ENCODE data around the gene NAPG. TPM values are rescaled to one million over a fixed set of nuclear protein-coding genes. Genes with fewer than 3 reads are reported as not detected.
"Not testable (repeated sequence)": the region's sequence is repeated elsewhere in the genome, so short reads cannot be mapped to it uniquely, and the experiment has no call there.

NAPG gene
- total RNA-seq, 1 donor from 2014 or later, result 37.4 TPM

GRCh38 chr18:10577842-10578572 lies 52.2 kb downstream of the NAPG start:
- H3K4me3 Mint-ChIP-seq; H3K36me3 Mint-ChIP-seq (ENCODE audit: low read depth); intact Hi-C loops (cut with micrococcal nuclease); H3K27ac Mint-ChIP-seq; H3K9me3 Mint-ChIP-seq; H3K27me3 Mint-ChIP-seq (ENCODE audit: insufficient read depth); DNase-seq (ENCODE audit: low spot score): not testable (repeated sequence)
- H3K4me1 Mint-ChIP-seq (ENCODE audit: low read depth), result peaks cover 11% of the 10 kb centered on the region

DNA sequence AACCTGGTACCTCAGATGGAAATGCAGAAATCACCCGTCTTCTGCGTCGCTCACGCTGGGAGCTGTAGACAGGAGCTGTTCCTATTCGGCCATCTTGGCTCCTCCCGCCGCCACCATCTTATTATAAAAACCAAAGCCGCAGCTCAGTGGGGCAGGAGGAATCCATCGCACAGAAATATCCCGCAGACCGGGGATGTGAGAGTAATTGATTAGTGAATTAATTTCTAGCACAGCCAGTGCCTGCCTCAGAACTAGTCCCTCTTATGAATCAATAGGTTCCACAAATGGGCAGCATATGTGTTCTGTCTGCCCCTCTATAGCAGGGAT lies 52.7 kb downstream of the NAPG start:
- H3K27ac Mint-ChIP-seq; H3K36me3 Mint-ChIP-seq (ENCODE audit: low read depth); H3K9me3 Mint-ChIP-seq; DNase-seq (ENCODE audit: low spot score); H3K4me3 Mint-ChIP-seq; H3K27me3 Mint-ChIP-seq (ENCODE audit: insufficient read depth); intact Hi-C loops (cut with micrococcal nuclease): not testable (repeated sequence)
- H3K4me1 Mint-ChIP-seq (ENCODE audit: low read depth), result peaks cover 11% of the 10 kb centered on the region

DNA sequence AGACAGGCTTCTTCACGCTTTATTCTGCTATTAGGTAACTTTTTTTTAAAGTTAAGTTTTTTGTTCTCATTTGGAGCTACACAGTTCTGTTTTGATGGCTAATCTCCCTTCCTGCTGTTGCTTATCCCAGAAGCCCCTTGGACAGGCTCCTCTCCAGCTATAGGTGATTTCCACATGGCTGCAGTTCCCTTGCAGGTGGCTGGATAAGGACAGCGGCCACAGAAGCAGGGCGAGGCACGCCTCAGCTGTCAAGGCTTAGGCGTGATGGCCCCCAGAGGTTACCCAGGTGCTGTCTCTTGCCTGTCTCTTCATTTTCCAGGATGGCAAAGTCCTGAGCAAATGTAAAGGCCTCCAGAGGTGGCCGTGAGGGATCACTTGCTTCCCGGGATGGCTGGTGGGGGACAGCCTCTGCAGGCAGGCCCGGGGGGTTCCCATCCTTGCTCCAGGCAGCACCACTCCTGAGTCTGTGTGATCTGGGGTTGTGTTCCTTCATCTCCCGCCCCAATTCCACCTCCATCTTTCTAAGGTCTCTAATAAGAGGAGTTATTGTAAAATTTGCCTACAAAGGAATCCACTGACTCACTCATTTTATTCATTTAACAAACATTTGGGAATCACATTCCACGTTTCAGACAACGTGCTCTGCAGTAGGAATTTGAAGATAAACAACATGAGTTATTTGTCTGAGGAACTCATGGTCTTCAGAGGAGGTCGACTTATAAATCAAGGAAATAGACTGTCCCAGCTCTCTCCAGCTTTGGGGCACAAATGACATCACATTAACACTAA lies 53.4 kb downstream of the NAPG start:
- Mint-ChIP-seq H3K9me3 (peaks cover 6% of the 10 kb centered on the region), H3K27ac (no peak overlapping the region), H3K4me1 (ENCODE audit: low read depth) (peaks cover 11% of the 10 kb centered on the region), H3K4me3 (no peak overlapping the region), H3K27me3 (ENCODE audit: insufficient read depth) (no peaks in the 10 kb centered on the region), H3K36me3 (ENCODE audit: low read depth) (peaks cover 3% of the 10 kb centered on the region)
- no peak for DNase-seq (ENCODE audit: low spot score)
- intact Hi-C loops (cut with micrococcal nuclease), result no loop called here

DNA sequence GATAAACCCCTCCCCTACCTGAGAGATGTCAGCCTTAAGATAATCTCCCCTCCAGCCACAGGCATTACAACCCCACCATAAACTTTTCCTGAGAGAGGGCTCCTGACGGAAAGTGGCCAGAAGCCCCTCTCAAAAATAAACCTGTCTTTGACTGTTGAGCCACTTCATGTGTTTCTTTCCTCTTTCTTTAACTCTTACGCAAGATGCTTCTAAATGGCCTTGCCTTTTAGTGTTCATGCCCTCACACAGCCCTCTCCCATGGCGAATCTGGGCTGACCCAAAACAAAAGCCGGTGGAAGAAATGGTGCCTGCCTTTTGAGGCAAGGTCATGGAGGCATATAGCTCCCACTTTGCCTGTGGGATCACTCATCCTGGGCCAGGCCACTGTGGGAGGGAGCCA lies 54.4 kb downstream of the NAPG start:
- DNase-seq (ENCODE audit: low spot score), result no peak
- H3K27me3 Mint-ChIP-seq (ENCODE audit: insufficient read depth), result no peaks in the 10 kb centered on the region
- H3K9me3 Mint-ChIP-seq, result peaks cover 6% of the 10 kb centered on the region
- H3K27ac Mint-ChIP-seq, result no peak overlapping the region
- H3K36me3 Mint-ChIP-seq (ENCODE audit: low read depth), result peaks cover 3% of the 10 kb centered on the region
- H3K4me1 Mint-ChIP-seq (ENCODE audit: low read depth), result peaks cover 11% of the 10 kb centered on the region
- intact Hi-C loops (cut with micrococcal nuclease), result no loop called here
- no peak overlapping the region for H3K4me3 Mint-ChIP-seq

GRCh38 chr18:10585260-10585659 lies 59.4 kb downstream of the NAPG start:
- H3K9me3 Mint-ChIP-seq, result peaks cover 2% of the 10 kb centered on the region
- intact Hi-C loops (cut with micrococcal nuclease), result no loop called here
- peaks cover under 1% of the 10 kb centered on the region for H3K4me1 Mint-ChIP-seq (ENCODE audit: low read depth)
- no peak overlapping the region for H3K27ac Mint-ChIP-seq
- no peak overlapping the region for H3K4me3 Mint-ChIP-seq
- DNase-seq (ENCODE audit: low spot score), result no peak
- no peaks in the 10 kb centered on the region for H3K27me3 Mint-ChIP-seq (ENCODE audit: insufficient read depth)
- H3K36me3 Mint-ChIP-seq (ENCODE audit: low read depth), result no peaks in the 10 kb centered on the region

GRCh38 chr18:10588975-10589374 lies 63.1 kb downstream of the NAPG start:
- Mint-ChIP-seq H3K4me3 (no peak overlapping the region), H3K36me3 (ENCODE audit: low read depth) (no peaks in the 10 kb centered on the region), H3K27me3 (ENCODE audit: insufficient read depth) (no peaks in the 10 kb centered on the region), H3K27ac (no peak overlapping the region), H3K9me3 (no peaks in the 10 kb centered on the region), H3K4me1 (ENCODE audit: low read depth) (peaks cover 11% of the 10 kb centered on the region)
- intact Hi-C loops (cut with micrococcal nuclease), result no loop called here
- no peak for DNase-seq (ENCODE audit: low spot score)

DNA sequence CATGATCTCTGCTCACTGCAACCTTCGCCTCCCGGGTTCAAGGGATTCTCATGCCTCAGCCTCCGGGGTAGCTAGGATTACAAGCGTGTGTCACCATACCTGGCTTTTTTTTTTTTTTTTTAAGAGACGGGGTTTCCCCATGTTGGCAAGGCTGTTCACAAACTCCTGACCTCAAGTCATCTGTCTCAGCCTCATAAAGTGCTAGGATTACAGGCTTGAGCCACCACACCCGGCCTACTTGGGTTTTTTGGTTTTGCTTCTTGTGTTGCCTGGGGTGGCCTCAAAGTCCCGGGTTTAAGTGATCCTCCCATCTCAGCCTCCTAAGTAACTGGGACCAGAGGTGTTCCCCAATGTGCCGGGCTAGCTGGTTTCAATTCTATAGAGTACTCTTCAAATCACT lies 64.6 kb downstream of the NAPG start:
- H3K27ac Mint-ChIP-seq, result no peak overlapping the region
- intact Hi-C loops (cut with micrococcal nuclease), result no loop called here
- H3K27me3 Mint-ChIP-seq (ENCODE audit: insufficient read depth), result no peaks in the 10 kb centered on the region
- no peak overlapping the region for H3K4me3 Mint-ChIP-seq
- H3K9me3 Mint-ChIP-seq, result no peaks in the 10 kb centered on the region
- H3K36me3 Mint-ChIP-seq (ENCODE audit: low read depth), result no peaks in the 10 kb centered on the region
- DNase-seq (ENCODE audit: low spot score), result no peak
- H3K4me1 Mint-ChIP-seq (ENCODE audit: low read depth), result peaks cover 11% of the 10 kb centered on the region

GRCh38 chr18:10591896-10592295 lies 66.1 kb downstream of the NAPG start:
- intact Hi-C loops (cut with micrococcal nuclease), result no loop called here

GRCh38 chr18:10593366-10594022 lies 67.7 kb downstream of the NAPG start:
- peaks cover 11% of the 10 kb centered on the region for H3K4me1 Mint-ChIP-seq (ENCODE audit: low read depth)
- H3K4me3 Mint-ChIP-seq; H3K9me3 Mint-ChIP-seq; intact Hi-C loops (cut with micrococcal nuclease); H3K36me3 Mint-ChIP-seq (ENCODE audit: low read depth); DNase-seq (ENCODE audit: low spot score); H3K27ac Mint-ChIP-seq; H3K27me3 Mint-ChIP-seq (ENCODE audit: insufficient read depth): not testable (repeated sequence)

More at GRCh38 chr18:10591896-10592295, 66.1 kb downstream of the NAPG start:
- no peak for DNase-seq (ENCODE audit: low spot score)
- no peak overlapping the region for H3K27ac Mint-ChIP-seq
- no peak overlapping the region for H3K4me3 Mint-ChIP-seq
- no peaks in the 10 kb centered on the region for H3K9me3 Mint-ChIP-seq
- no peaks in the 10 kb centered on the region for H3K36me3 Mint-ChIP-seq (ENCODE audit: low read depth)
- H3K4me1 Mint-ChIP-seq (ENCODE audit: low read depth), result peaks cover 11% of the 10 kb centered on the region
- peaks cover 3% of the 10 kb centered on the region for H3K27me3 Mint-ChIP-seq (ENCODE audit: insufficient read depth)

- H3K36me3 Mint-ChIP-seq (ENCODE audit: low read depth); intact Hi-C loops (cut with micrococcal nuclease); H3K9me3 Mint-ChIP-seq; H3K27ac Mint-ChIP-seq; H3K27me3 Mint-ChIP-seq (ENCODE audit: insufficient read depth); DNase-seq (ENCODE audit: low spot score); H3K4me3 Mint-ChIP-seq; H3K4me1 Mint-ChIP-seq (ENCODE audit: low read depth): not testable (repeated sequence)
Observed at GRCh38 chr18:10595917-10596316, 70.1 kb downstream of the NAPG start.

GRCh38 chr18:10597695-10598094 lies 71.9 kb downstream of the NAPG start:
- DNase-seq (ENCODE audit: low spot score); H3K36me3 Mint-ChIP-seq (ENCODE audit: low read depth); H3K27me3 Mint-ChIP-seq (ENCODE audit: insufficient read depth); H3K9me3 Mint-ChIP-seq; H3K27ac Mint-ChIP-seq; H3K4me3 Mint-ChIP-seq; H3K4me1 Mint-ChIP-seq (ENCODE audit: low read depth); intact Hi-C loops (cut with micrococcal nuclease): not testable (repeated sequence)

GRCh38 chr18:10600701-10601100 lies 74.9 kb downstream of the NAPG start:
- H3K27ac Mint-ChIP-seq; H3K4me1 Mint-ChIP-seq (ENCODE audit: low read depth); H3K36me3 Mint-ChIP-seq (ENCODE audit: low read depth); DNase-seq (ENCODE audit: low spot score); H3K27me3 Mint-ChIP-seq (ENCODE audit: insufficient read depth); H3K4me3 Mint-ChIP-seq; intact Hi-C loops (cut with micrococcal nuclease): not testable (repeated sequence)
- H3K9me3 Mint-ChIP-seq, result peaks cover 12% of the 10 kb centered on the region
